Mesendoderm (in vitro differentiated cells): ENCODE measurements around the gene PLA2G2F.

Experiments
- DNase-seq: peaks from one replicate; pipeline ENCODE4 v3.0.0; 2013
- H2AK5ac ChIP-seq: 2 replicates; pipeline ENCODE4 v1.6.1; 2013; ENCODE audit warnings: low read length, inconsistent platforms
- H2BK120ac ChIP-seq: 2 replicates; pipeline ENCODE4 v1.6.1; 2013; ENCODE audit warnings: low read depth, mild to moderate bottlenecking, low read length, moderate library complexity, mixed read lengths
- H2BK15ac ChIP-seq: replicated peaks from 2 replicates; pipeline ENCODE4 v1.6.1; 2013; ENCODE audit warnings: low read depth, mild to moderate bottlenecking, moderate library complexity
- H2BK5ac ChIP-seq: 2 replicates; pipeline ENCODE4 v1.6.1; 2013; ENCODE audit warnings: low read length, inconsistent platforms
- H3K18ac ChIP-seq: 2 replicates; pipeline ENCODE4 v1.6.1; 2013; ENCODE audit warnings: mild to moderate bottlenecking, low read length, mixed read lengths
- H3K23ac ChIP-seq: one replicate; pipeline ENCODE4 v1.6.1; 2013; ENCODE audit warnings: low read length
- H3K27ac ChIP-seq: 2 replicates; pipeline ENCODE4 v1.5.1; 2013; ENCODE audit warnings: low read depth, mild to moderate bottlenecking, inconsistent platforms, low read length, moderate library complexity
- H3K27me3 ChIP-seq: 2 replicates; pipeline ENCODE4 v1.6.1; 2013; ENCODE audit warnings: low read length, control low read depth, mild to moderate bottlenecking, inconsistent platforms; ENCODE audit not compliant: insufficient read depth, poor library complexity
- H3K36me3 ChIP-seq: 2 replicates; pipeline ENCODE4 v1.6.1; 2013; ENCODE audit warnings: low read length, inconsistent platforms; ENCODE audit not compliant: control insufficient read depth, insufficient read depth
- H3K4ac ChIP-seq: one replicate; pipeline ENCODE4 v1.6.1; 2013; ENCODE audit warnings: low read depth, mild to moderate bottlenecking, low read length, moderate library complexity
- H3K4me1 ChIP-seq: 2 replicates; pipeline ENCODE4 v1.6.1; 2013; ENCODE audit warnings: low read depth, low read length, inconsistent platforms; ENCODE audit not compliant: control insufficient read depth
- H3K4me2 ChIP-seq: 2 replicates; pipeline ENCODE4 v1.6.1; 2013; ENCODE audit warnings: low read length
- H3K4me3 ChIP-seq: 2 replicates; pipeline ENCODE4 v1.5.1; 2013; ENCODE audit warnings: mild to moderate bottlenecking, low read length
- H3K56ac ChIP-seq: one replicate; pipeline ENCODE4 v1.6.1; 2013; ENCODE audit warnings: low read length
- H3K79me1 ChIP-seq: 2 replicates; pipeline ENCODE4 v1.6.1; 2013; ENCODE audit warnings: low read length, inconsistent platforms
- H3K79me2 ChIP-seq: 2 replicates; pipeline ENCODE4 v1.6.1; 2013; ENCODE audit warnings: mild to moderate bottlenecking, low read length; ENCODE audit not compliant: control insufficient read depth, insufficient read depth
- H3K9ac ChIP-seq: 2 replicates; pipeline ENCODE4 v1.6.1; 2013; ENCODE audit warnings: low read length, inconsistent platforms
- H4K5ac ChIP-seq: one replicate; pipeline ENCODE4 v1.6.1; 2013; ENCODE audit warnings: low read length
- H4K8ac ChIP-seq: one replicate; pipeline ENCODE4 v1.6.1; 2013; ENCODE audit warnings: low read depth, mild to moderate bottlenecking, control low read depth, low read length, moderate library complexity
- WGBS: extraction: QIAGEN DNeasy Blood & Tissue Kit; methylation state at CpG from one replicate; pipeline ENCODE4 v1.1.7; 2013; ENCODE audit warnings: low lambda C conversion rate, missing lambda C conversion rate; ENCODE audit not compliant: insufficient coverage; ENCODE audit errors: extremely low coverage; 5-methylcytosine and 5-hydroxymethylcytosine counted together

The PLA2G2F gene

DNA sequence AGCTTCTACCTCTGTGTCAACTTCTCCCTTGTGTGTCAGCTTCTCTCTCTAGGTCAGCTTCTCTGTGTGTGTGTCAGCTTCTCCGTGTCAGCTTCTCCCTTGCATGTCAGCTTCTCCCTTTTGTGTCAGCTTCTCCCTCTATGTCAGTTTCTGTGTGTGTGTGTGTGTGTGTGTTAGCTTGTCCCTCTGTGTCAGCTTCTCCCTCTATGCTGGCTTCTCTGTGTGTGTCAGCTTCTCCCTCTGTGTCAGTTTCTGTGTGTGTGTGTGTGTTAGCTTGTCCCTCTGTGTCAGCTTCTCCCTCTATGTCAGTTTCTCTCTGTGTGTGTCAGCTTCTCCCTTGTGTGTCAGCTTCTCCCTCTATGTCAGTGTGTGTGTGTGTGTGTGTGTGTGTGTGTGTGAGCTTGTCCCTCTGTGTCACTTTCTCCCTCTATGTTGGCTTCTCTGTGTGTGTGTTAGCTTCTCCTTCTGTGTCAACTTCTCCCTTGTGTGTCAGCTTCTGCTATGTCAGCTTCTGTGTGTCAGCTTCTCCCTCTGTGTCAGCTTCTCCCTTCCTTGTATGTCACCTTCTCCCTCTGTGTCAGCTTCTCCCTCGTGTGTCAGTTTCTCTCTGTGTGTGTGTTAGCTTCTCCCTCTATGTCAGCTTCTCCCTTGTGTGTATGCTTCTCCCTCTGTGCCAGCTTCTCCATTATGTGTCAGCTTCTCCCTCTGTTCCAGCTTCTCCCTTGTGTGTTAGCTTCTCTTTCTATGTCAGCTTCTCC is 40.4 kb downstream of the PLA2G2F start:
- Histone ChIP-seq H3K4me1 (no peaks in the 10 kb centered on the region), H2BK5ac (no peak overlapping the region), H2BK15ac (no peak overlapping the region), H3K36me3 (no peaks in the 10 kb centered on the region), H3K56ac (no peak overlapping the region), H4K8ac (no peak overlapping the region), H2BK120ac (no peak overlapping the region), H3K79me1 (no peaks in the 10 kb centered on the region), H3K27me3 (no peaks in the 10 kb centered on the region), H3K4ac (no peak overlapping the region), H3K23ac (no peak overlapping the region), H2AK5ac (no peak overlapping the region), H3K4me3 (no peak overlapping the region), H3K27ac (no peak overlapping the region), H3K79me2 (no peaks in the 10 kb centered on the region), H3K18ac (no peak overlapping the region), H3K4me2 (no peak overlapping the region), H4K5ac (no peak overlapping the region), H3K9ac (no peak overlapping the region)
- no CpG with 5 or more reads among the region's 2 CpGs for WGBS
- DNase-seq, result no peak

DNA sequence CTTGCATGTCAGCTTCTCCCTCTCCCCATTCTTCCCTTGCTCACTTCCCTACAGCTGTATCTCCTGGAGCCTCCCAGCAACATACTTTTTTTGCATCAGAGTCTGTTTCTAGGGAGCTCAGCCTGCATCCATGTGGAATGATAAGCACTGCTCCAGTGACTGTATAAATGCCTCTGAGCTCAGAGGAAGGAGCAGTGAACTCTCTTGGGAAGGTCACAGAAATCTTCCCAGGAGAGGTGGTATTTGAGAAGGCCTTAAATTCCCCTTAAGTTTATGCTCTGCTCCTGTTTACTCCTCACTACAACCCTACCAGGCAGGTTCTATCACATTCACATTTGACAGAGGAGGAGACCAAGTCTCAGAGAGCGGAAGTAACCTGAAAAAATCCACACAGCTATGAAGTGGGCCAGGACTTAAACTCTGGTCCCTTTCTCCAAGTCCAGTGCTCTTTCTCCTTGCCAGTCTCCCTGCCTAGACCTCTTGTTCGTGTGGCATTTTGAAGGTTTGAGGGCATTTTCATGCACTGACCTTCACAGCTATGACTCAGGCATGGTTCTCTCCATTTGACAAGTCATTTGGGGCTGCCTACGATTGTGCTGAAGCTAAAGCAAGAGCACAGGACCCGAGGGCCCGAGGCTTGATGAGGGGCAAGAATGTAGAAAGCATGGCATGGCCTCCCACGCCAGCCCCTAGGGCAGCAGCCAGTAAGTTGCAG is 41.2 kb downstream of the PLA2G2F start:
- H3K27me3 ChIP-seq, result no peaks in the 10 kb centered on the region
- DNase-seq, result no peak
- H3K27ac ChIP-seq, result no peak overlapping the region
- WGBS, result no CpG with 5 or more reads among the region's 6 CpGs
- H3K4ac ChIP-seq, result no peak overlapping the region
- no peaks in the 10 kb centered on the region for H3K79me2 ChIP-seq
- H3K4me2 ChIP-seq, result no peak overlapping the region
- no peak overlapping the region for H2AK5ac ChIP-seq
- H3K18ac ChIP-seq, result no peak overlapping the region
- no peaks in the 10 kb centered on the region for H3K36me3 ChIP-seq
- no peak overlapping the region for H2BK5ac ChIP-seq
- no peak overlapping the region for H4K5ac ChIP-seq
- H3K4me3 ChIP-seq, result no peak overlapping the region
- H3K56ac ChIP-seq, result no peak overlapping the region
- H3K23ac ChIP-seq, result no peak overlapping the region
- no peak overlapping the region for H2BK15ac ChIP-seq
- no peak overlapping the region for H4K8ac ChIP-seq
- H3K79me1 ChIP-seq, result no peaks in the 10 kb centered on the region
- no peak overlapping the region for H2BK120ac ChIP-seq
- H3K4me1 ChIP-seq, result peaks cover under 1% of the 10 kb centered on the region
- H3K9ac ChIP-seq, result no peak overlapping the region

DNA sequence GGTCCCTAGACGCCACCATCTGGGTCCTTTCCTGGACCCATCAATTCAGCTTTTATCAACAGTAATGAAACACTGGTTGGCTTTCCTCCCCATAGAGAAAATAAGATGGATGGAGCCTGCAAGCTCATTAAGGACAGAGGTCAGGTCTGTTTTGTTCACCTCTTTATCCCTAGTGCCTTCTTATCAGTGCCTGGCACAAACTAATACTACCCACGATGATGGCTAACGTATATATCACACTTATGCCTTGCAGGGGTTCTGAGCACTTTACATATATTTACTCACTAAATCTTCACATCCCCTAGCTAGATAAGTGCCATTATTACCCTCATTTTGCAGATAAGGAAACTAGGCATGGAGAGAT is 41.7 kb downstream of the PLA2G2F start:
- Histone ChIP-seq H3K4ac (no peak overlapping the region), H3K4me3 (no peak overlapping the region), H3K23ac (no peak overlapping the region), H2BK15ac (no peak overlapping the region), H2BK120ac (no peak overlapping the region), H4K8ac (no peak overlapping the region), H2BK5ac (no peak overlapping the region), H3K79me2 (no peaks in the 10 kb centered on the region), H4K5ac (no peak overlapping the region), H3K27me3 (no peaks in the 10 kb centered on the region), H3K56ac (no peak overlapping the region), H3K9ac (no peak overlapping the region), H3K36me3 (no peaks in the 10 kb centered on the region), H3K18ac (no peak overlapping the region), H2AK5ac (no peak overlapping the region), H3K4me1 (peaks cover 3% of the 10 kb centered on the region), H3K27ac (no peak overlapping the region), H3K4me2 (no peak overlapping the region), H3K79me1 (no peaks in the 10 kb centered on the region)
- WGBS, result no CpG with 5 or more reads among the region's 3 CpGs
- no peak for DNase-seq

DNA sequence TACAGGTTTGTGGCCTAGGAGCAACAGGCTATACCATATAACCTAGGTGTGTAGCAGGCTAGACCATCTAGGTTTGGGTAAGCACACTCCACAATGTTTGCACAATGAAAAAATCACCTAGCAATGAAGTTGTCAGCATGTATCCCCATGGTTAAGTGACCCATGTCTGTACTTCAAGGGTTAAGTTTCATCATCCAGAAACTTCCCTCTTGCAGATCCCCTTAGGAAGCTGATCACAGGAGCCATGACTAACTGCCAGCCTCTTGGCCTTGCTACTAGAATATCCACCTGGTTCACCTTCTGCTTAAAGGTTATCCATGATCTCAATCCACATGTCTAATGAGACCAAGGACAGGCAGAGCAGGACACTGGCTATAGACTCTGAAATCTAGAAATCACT is 43.3 kb downstream of the PLA2G2F start:
- Histone ChIP-seq H2AK5ac (no peak overlapping the region), H3K4me3 (no peak overlapping the region), H2BK5ac (no peak overlapping the region), H2BK15ac (no peak overlapping the region), H3K18ac (no peak overlapping the region), H2BK120ac (no peak overlapping the region), H3K79me1 (no peaks in the 10 kb centered on the region), H3K36me3 (no peaks in the 10 kb centered on the region), H3K23ac (no peak overlapping the region), H3K27ac (no peak overlapping the region), H3K4me2 (no peak overlapping the region), H3K79me2 (no peaks in the 10 kb centered on the region), H3K4ac (no peak overlapping the region), H3K56ac (no peak overlapping the region), H3K27me3 (no peaks in the 10 kb centered on the region), H3K9ac (no peak overlapping the region), H4K5ac (no peak overlapping the region), H4K8ac (no peak overlapping the region), H3K4me1 (peaks cover 5% of the 10 kb centered on the region)
- no peak for DNase-seq

DNA sequence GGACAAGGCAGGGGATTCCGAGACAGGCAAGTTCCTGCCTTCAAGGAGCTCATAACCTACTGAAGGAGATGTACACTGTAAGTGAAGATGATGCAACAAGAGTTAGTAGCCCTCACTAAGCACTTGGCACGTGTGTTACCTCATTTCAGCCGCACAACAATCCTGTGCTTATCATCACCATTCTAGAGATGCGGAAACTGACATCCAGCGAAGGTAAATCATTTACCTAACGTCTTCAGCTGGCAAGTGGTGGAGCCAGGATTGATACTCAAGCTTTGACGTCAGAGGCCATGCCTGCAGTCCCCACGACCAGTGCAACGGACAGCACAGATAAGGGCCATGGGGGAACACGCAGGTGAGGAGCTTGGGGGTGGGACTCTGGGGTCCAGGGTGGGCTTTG is 43.9 kb downstream of the PLA2G2F start:
- H3K79me1 ChIP-seq, result no peaks in the 10 kb centered on the region
- no peak overlapping the region for H3K4ac ChIP-seq
- H3K4me2 ChIP-seq, result no peak overlapping the region
- WGBS, result no CpG with 5 or more reads among the region's 10 CpGs
- no peak for DNase-seq
- no peak overlapping the region for H3K4me3 ChIP-seq
- no peak overlapping the region for H2BK15ac ChIP-seq
- H2BK5ac ChIP-seq, result no peak overlapping the region
- no peak overlapping the region for H3K23ac ChIP-seq
- no peak overlapping the region for H2AK5ac ChIP-seq
- no peaks in the 10 kb centered on the region for H3K27me3 ChIP-seq
- H3K79me2 ChIP-seq, result no peaks in the 10 kb centered on the region
- no peak overlapping the region for H2BK120ac ChIP-seq
- H3K36me3 ChIP-seq, result no peaks in the 10 kb centered on the region
- H3K27ac ChIP-seq, result no peak overlapping the region
- H3K9ac ChIP-seq, result no peak overlapping the region
- no peak overlapping the region for H4K8ac ChIP-seq
- H4K5ac ChIP-seq, result no peak overlapping the region
- no peak overlapping the region for H3K18ac ChIP-seq
- peaks cover 5% of the 10 kb centered on the region for H3K4me1 ChIP-seq
- no peak overlapping the region for H3K56ac ChIP-seq
